NCI-H2081 treated with DMSO at 0.1 percent for 48 hours (cell line): ENCODE data around the gene PLAAT2.
A peak's percentile ranks its signal among the peaks of the same experiment; 100 is the strongest.
"Not testable (repeated sequence)": the region's sequence is repeated elsewhere in the genome, so short reads cannot be mapped to it uniquely, and the experiment has no call there.

Source experiments
- DNase-seq: peaks from one replicate; lab custom pipeline; 2025; lab: John Stamatoyannopoulos, UW

The PLAAT2 gene

GRCh38 chr11:63549411-63549810 is 13.8 kb downstream of the PLAAT2 start:
- DNase-seq, result no peak

GRCh38 chr11:63548178-63548577 is 15.0 kb downstream of the PLAAT2 start:
- no peak for DNase-seq

GRCh38 chr11:63547061-63547460 is 16.1 kb downstream of the PLAAT2 start:
- DNase-seq, result no peak

GRCh38 chr11:63543711-63544110 is 19.5 kb downstream of the PLAAT2 start:
- no peak for DNase-seq

GRCh38 chr11:63542506-63542905 is 20.7 kb downstream of the PLAAT2 start:
- DNase-seq, result not testable (repeated sequence)

- peak; percentile 38 for DNase-seq
These were observed 25.7 kb downstream of the PLAAT2 start for GRCh38 chr11:63537293-63538101.

- no peak for DNase-seq
These were observed 26.4 kb downstream of the PLAAT2 start, which contains the start of gene PLAAT4 for GRCh38 chr11:63536669-63537292. Gene PLAAT4, plus strand, starts transcription at chr11:63536808. Its CDS starts 61 bp downstream, at chr11:63536869.

- no peak for DNase-seq
These were observed 27.4 kb downstream of the PLAAT2 start for GRCh38 chr11:63535734-63536133.

GRCh38 chr11:63534895-63535461 is 28.2 kb downstream of the PLAAT2 start:
- no peak for DNase-seq

GRCh38 chr11:63534076-63534475 is 29.1 kb downstream of the PLAAT2 start:
- no peak for DNase-seq

GRCh38 chr11:63532799-63533475 is 30.2 kb downstream of the PLAAT2 start:
- DNase-seq, result no peak

GRCh38 chr11:63532117-63532516 is 31.1 kb downstream of the PLAAT2 start:
- no peak for DNase-seq

- not testable (repeated sequence) for DNase-seq
These were observed 31.9 kb downstream of the PLAAT2 start for GRCh38 chr11:63531074-63531792.

GRCh38 chr11:63530021-63530420 is 33.2 kb downstream of the PLAAT2 start:
- no peak for DNase-seq

GRCh38 chr11:63529373-63529772 is 33.8 kb downstream of the PLAAT2 start:
- not testable (repeated sequence) for DNase-seq

GRCh38 chr11:63528729-63529278 is 34.4 kb downstream of the PLAAT2 start:
- DNase-seq, result not testable (repeated sequence)

- DNase-seq, result not testable (repeated sequence)
These were observed 35.0 kb downstream of the PLAAT2 start for GRCh38 chr11:63528156-63528555.

- DNase-seq, result no peak
These were observed 35.5 kb downstream of the PLAAT2 start for GRCh38 chr11:63527667-63528066.

GRCh38 chr11:63523151-63523550 is 40.0 kb downstream of the PLAAT2 start:
- no peak for DNase-seq

- DNase-seq, result no peak
These were observed 41.3 kb downstream of the PLAAT2 start for GRCh38 chr11:63521896-63522295.

- DNase-seq, result no peak
These were observed 42.5 kb downstream of the PLAAT2 start for GRCh38 chr11:63520606-63521170.
